Measurements from ENCODE around the gene TRIP11.

Gene TRIP11

GRCh38 chr14:92009604-92010003 lies 30.3 kb downstream of the TRIP11 start:
- no peak for DNase-seq

- DNase-seq, result no peak
Observed at GRCh38 chr14:92005019-92005418, 34.8 kb downstream of the TRIP11 start.

DNA sequence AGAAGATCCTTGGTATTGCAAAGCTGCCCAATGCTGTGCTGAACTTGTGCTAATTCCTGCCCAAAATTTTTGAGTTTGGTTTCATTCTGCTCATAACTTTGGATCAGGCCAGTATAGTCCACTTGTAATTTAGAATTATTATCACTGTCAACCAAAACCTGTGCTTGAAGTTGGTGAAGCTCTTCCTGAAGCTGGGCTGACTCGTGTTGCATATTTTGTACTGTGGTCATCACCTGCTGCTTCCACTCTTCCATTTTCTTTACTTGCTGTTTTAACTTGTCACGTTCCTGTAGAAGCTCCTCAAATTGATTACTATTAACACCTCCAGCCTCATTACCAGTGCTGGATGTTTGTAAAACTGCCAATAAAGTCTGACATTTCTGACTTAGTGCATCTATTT lies 35.8 kb downstream of the TRIP11 start:
- DNase-seq, result no peak

- DNase-seq, result no peak
Observed at GRCh38 chr14:91998667-91999570, 40.9 kb downstream of the TRIP11 start.

DNA sequence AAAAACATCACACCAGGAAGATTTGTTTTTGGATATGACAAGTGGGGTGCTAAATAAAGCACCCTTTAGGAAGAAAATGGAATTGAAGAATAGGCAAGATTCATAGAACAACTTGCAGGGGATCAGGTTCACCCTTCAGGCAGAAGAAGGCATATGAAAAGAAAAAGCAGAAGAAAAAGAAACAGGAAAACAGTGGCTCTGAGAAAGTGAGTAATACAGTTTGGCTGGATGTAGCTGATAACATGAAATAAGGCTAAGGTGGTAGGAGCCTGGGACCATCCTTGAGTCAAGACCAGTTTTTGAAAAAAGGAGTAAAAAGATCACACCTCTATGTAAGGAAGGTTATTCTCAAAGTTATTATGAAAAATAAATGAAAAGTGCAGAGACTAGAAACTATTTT lies 42.4 kb downstream of the TRIP11 start:
- DNase-seq, result no peak

- DNase-seq, result no peak
Observed at GRCh38 chr14:91996948-91997371, 42.9 kb downstream of the TRIP11 start.

DNA sequence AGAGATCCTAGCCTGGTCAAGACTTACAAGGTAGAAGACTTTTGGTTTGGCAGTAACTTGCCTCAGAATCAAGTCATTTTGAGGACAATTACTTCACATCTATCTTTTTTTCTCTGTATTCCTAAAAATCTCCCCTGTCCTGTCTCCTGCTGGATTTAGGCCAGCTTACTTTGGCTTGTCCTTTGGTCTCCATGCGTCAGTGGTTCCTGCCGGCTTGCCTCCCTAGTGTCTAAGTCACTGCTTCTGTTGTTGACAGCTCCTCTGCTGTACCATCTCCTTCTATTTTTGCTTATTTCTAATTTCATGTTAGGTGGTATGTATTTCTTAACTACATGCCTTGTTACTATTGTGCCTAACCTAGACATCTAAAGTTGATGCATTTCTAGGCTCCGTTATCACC lies 52.7 kb downstream of the TRIP11 start:
- no peak for DNase-seq

DNA sequence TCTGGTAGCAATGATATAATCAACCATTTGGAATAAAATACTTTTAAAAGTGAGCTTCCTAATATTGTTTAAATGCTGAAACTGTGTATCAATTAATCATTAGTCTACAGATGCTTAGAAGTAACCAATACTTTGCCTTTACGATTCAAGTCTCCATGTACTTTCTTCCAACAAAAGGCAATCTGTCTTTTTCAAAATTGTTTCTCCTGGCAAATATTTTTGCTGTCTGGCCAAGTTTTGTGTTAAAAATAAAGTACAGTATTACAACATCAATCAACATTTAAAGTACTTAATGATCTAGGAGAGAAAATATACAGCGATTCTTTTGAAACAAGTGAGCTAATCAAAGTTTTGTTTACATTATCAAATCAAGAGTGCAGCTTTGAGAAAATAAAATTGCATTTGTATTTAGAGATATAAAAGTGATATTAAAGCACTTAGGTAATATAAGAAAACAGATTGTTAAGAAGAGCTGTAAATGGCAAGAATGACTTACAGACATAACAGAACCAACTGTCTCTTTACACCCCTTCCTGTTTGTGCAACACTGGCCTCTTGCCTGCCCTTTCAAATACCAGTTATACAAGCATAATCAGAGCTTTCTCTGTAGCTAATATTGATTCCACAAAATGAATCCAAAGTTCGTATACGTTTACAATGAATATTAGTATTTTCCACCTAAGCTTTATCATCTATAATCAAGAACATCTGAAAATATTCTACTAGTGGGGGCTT lies 54.2 kb downstream of the TRIP11 start:
- DNase-seq, result no peak

DNA sequence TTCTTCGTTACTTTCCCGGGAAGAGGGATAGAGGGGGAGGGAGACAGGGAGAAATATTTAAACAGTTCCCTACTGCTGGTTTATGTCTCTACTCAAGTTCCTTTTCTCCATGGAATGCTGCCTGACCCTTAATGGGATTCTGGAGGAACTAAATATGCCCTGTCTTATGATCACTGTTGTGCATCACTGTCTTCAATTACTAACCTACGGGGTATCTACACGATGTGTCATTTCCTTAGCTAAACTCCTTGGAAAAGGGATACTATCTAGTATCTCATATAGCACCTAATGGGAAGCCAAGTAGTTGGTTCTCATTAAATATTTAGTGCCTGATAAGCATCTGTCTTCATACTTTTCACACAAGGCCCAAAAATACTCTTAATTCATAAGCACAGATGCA lies 54.9 kb downstream of the TRIP11 start:
- no peak for DNase-seq

DNA sequence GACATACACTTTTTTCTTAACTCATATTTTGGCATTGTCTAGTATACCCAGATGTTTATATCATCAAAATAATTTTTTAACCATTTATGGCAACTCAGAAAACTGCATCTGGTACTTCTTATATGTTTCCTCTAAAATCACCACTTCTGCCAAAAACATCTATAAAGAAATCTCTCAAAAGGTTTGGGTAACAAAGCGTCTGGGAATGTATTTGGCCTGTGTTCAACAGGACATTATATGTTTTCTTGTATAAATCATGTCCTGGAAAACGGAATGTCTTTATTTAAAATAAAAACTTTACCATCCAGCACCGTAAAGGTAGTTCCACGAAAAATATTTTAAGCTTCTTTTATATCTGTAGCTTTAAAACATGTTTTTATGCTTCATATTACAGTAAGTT lies 56.3 kb downstream of the TRIP11 start:
- DNase-seq, result no peak

- DNase-seq, result no peak
Observed at GRCh38 chr14:91980157-91980556, 59.7 kb downstream of the TRIP11 start.

DNA sequence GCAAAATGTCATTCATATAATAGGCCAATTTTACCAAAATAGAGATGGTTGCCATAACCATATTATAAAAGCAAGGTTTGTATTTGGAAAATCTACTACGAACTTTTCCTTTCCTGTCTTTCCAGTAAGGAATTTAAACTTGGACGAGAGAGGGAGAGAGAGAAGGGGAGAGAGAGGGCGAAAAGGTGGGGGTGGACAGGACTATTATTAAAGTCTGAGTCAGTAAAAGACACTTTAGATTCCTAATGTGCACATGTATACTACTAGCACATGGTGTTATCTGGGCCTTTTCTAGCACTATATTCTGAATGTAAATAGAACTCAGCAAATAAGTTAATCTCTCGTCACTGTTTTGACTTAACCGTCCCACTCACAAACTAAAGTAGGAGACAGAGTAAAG lies 62.0 kb downstream of the TRIP11 start:
- no peak for DNase-seq

DNA sequence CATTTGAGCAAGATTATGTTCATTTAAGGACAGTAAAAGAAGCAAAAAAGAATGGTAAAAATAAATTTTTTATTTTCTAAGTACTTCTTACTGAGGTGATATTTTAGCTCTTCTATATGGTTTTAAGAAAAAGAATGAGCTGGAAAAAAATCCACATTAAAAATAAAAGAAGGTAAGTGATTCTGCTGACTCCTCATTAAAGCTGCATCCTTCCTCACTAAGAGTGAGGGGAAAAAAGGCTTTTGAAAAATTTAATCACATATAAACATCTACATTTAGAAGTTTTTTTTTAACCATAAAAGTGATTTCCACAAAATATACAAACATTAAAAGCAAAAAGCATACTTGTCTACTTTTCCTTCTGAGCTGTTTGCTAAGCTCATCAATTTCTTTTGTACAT lies 64.1 kb downstream of the TRIP11 start:
- no peak for DNase-seq

DNA sequence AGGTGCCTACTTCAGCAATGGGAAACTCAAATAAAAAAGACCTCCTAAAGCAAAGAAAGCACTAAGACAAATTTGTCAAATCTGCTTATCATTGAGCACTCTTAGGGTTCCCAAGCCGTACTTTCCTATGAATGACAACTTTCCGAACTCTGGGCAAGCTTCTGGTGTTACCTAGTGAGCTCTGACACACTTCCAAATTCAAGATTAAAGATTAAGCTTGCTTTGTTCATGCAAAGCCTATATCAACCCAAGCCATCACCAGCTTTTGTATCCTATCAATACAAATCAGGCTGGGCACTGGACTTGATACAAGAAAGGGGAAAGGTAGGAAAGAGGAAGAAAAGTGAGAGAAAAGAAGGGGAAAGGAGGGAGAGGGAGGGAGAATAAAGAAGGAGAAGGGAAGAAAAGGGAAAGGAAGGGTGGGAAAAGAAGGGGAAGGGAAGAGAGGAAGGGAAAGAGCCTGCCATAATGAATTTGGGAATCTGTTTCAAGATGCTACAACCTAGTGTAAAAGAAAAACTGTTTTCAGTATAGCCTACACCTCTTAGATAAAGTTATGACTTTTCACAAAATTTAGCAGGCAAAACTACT lies 68.6 kb downstream of the TRIP11 start:
- no peak for DNase-seq

DNA sequence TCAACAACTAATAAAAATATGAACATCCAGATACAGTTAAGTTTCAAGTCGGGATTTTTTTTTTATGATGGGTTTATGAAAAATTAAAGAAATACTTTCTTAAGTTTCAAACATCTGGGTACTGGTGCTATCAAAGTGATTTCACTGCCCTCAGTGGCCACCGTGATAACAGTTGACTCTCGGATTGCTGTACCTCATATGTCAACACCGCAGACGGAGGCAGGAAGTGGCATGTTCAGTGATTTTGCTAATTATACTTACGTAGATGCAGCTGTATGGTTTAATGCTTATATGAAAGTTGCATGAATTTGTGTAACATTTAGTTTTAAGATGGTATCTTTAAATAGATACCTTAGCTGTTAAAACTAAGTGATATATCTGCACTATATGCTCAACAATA lies 71.6 kb downstream of the TRIP11 start:
- DNase-seq, result no peak

GRCh38 chr14:91964724-91965123 lies 75.1 kb downstream of the TRIP11 start:
- DNase-seq, result no peak

GRCh38 chr14:91964011-91964410 lies 75.8 kb downstream of the TRIP11 start:
- DNase-seq, result no peak

GRCh38 chr14:91963465-91963864 lies 76.4 kb downstream of the TRIP11 start:
- no peak for DNase-seq

DNA sequence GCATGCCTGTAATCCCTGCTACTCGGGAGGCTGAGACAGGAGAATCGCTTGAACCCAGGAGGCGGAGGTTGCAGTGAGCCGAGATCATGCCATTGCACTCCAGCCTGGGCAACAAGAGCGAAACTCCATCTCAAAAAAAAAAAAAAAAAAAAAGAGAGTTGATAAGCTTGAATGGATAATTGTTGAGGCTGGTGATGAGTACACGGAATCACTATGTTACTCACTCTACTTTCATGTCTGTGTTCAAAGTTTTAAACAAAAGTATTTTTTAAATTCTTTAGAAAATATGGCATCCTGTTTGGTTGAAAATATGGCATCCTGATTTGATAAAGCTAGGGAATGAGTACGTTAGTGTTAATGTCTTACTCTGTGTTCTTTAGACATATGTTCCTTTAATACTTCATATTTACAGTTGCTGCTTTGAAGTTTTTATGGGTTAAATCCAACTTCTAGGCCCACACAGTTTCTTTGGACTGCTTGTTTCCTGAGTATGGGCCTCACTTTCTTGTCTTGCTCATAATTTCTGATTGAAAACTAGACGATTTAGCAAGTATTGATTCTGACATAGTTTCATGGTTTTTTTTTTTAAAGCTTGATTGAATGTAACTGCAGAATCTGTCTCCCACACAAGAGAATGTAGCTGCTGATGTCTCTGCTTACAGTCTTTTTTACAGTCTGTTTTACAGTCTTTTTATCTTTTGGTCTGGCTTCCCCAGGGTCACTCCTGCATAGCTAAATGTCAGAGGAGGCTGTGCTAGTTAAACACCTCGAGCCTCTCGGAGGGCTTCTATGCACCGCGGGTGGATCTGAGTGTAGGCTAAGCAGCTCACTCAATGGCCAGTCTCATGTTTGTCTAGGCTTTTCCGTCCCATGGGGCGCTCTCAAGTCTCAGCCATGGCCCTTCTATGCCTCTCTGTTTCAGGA lies 78.3 kb downstream of the TRIP11 start:
- DNase-seq, result no peak

GRCh38 chr14:91957876-91958313 lies 82.0 kb downstream of the TRIP11 start:
- no peak for DNase-seq

DNA sequence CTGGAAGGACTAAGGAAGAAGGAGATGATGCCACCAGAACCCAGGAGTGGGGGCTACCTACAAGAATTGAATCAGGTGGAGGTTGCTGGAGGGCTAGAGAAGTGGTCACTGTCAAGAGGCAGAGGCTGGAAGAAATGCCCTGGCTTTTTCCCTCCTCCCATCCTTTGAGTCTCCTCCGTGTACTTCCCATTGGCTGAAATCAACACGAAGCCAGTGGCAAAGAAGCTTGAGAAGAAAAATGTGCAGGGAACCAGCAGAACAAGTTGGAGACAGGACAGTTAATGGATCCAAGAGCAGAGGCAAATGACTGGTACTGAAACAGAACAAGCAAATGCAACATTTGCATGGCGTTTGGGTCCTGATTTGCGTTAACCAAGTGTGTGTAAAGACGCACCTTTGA lies 83.2 kb downstream of the TRIP11 start:
- DNase-seq, result no peak

- no peak for DNase-seq
Observed at GRCh38 chr14:91955168-91955567, 84.7 kb downstream of the TRIP11 start.

Data from midbrain (tissue), 1 donor.